Liver (tissue), 9 donors: Measurements from ENCODE around the gene TMBIM1. TPM values are rescaled to one million over a fixed set of nuclear protein-coding genes. Genes with fewer than 3 reads are reported as not detected.

Experiments used
- DNase-seq: peaks from one replicate; pipeline ENCODE4 v3.0.0-alpha.2; 2017; ENCODE audit warnings: low spot score
- H3K27ac ChIP-seq, 2 donors: one replicate each; pipeline ENCODE4 v1.7.0; 2013; ENCODE audit warnings: inconsistent platforms in 2 of 2, low read length in 2 of 2, control low read depth in 1 of 2, low read depth in 1 of 2, mild to moderate bottlenecking in 1 of 2
- H3K27me3 ChIP-seq, 4 donors: one replicate each; pipeline versions ENCODE4 v1.6.1 to v1.7.0; 2013; ENCODE audit warnings: low read length in 3 of 4, inconsistent platforms in 1 of 4, mild to moderate bottlenecking in 1 of 4, moderate library complexity in 1 of 4; ENCODE audit not compliant: control insufficient read depth in 4 of 4, insufficient read depth in 4 of 4
- H3K36me3 ChIP-seq, 4 donors: one replicate each; pipeline versions ENCODE4 v1.6.1 to v1.7.0; 2013; ENCODE audit warnings: low read length in 3 of 4, mild to moderate bottlenecking in 3 of 4, low read depth in 1 of 4, moderate library complexity in 1 of 4; ENCODE audit not compliant: control insufficient read depth in 4 of 4, insufficient read depth in 3 of 4
- H3K4me1 ChIP-seq, 4 donors: one replicate each; pipeline versions ENCODE4 v1.6.1 to v1.7.0; 2013; ENCODE audit warnings: low read length in 3 of 4, mild to moderate bottlenecking in 3 of 4, moderate library complexity in 1 of 4; ENCODE audit not compliant: control insufficient read depth in 4 of 4, insufficient read depth in 4 of 4
- H3K4me3 ChIP-seq, 3 donors: one replicate each; pipeline versions ENCODE4 v1.6.1 to v1.7.0; 2013; ENCODE audit warnings: low read length in 3 of 3, control low read depth in 1 of 3, low read depth in 1 of 3, mild to moderate bottlenecking in 1 of 3
- H3K9ac ChIP-seq, 2 donors: one replicate each; pipeline ENCODE4 v1.7.0; 2013; ENCODE audit warnings: low read length in 2 of 2, mild to moderate bottlenecking in 2 of 2, moderate library complexity in 2 of 2, control low read depth in 1 of 2, low read depth in 1 of 2
- H3K9me3 ChIP-seq, 4 donors: one replicate each; pipeline versions ENCODE4 v1.6.1 to v1.7.0; 2013; ENCODE audit warnings: low read length in 3 of 4; ENCODE audit not compliant: control insufficient read depth in 4 of 4
- CTCF ChIP-seq: fragments of 150-350 bp; IDR thresholded peaks from 2 replicates; pipeline ENCODE4 v1.5.1; 2017; ENCODE audit warnings: improper control_type of control experiment, low read depth, low read length; ENCODE audit not compliant: missing input control
- EGR1 ChIP-seq, 2 donors: IDR thresholded peaks; 2 replicates each; pipeline ENCODE4 v1.6.1; 2016 to 2018; ENCODE audit warnings: antibody characterized with exemption in 2 of 2, low read depth in 2 of 2
- FOXA1 ChIP-seq: IDR thresholded peaks from 2 replicates; pipeline ENCODE4 v1.6.1; 2016; ENCODE audit warnings: antibody characterized with exemption
- FOXA2 ChIP-seq: IDR thresholded peaks from 2 replicates; pipeline ENCODE4 v1.6.1; 2016; ENCODE audit warnings: antibody characterized with exemption
- GABPA ChIP-seq, 2 donors: IDR thresholded peaks in 1 of 2; conservative IDR thresholded peaks in 1 of 2; 2 replicates each; pipeline ENCODE4 v1.6.1; 2016; ENCODE audit warnings: antibody characterized with exemption in 2 of 2, mild to moderate bottlenecking in 1 of 2, moderate library complexity in 1 of 2
- HNF4A ChIP-seq, 2 donors: conservative IDR thresholded peaks; 2 replicates each; pipeline ENCODE4 v1.6.1; 2016; ENCODE audit warnings: antibody characterized with exemption in 2 of 2, mild to moderate bottlenecking in 2 of 2
- HNF4G ChIP-seq: IDR thresholded peaks from 2 replicates; pipeline ENCODE4 v1.6.1; 2016; ENCODE audit warnings: antibody characterized with exemption
- JUND ChIP-seq, 2 donors: IDR thresholded peaks; 2 replicates each; pipeline ENCODE4 v1.6.1; 2016; ENCODE audit warnings: antibody characterized with exemption in 2 of 2
- NR2F2 ChIP-seq: IDR thresholded peaks from 2 replicates; pipeline ENCODE4 v1.6.1; 2016; ENCODE audit warnings: antibody characterized with exemption
- RAD21 ChIP-seq, 2 donors: IDR thresholded peaks; 2 replicates each; pipeline ENCODE4 v1.6.1; 2016; ENCODE audit warnings: antibody characterized with exemption in 2 of 2, mild to moderate bottlenecking in 2 of 2
- RXRA ChIP-seq, 2 donors: IDR thresholded peaks; 2 replicates each; pipeline ENCODE4 v1.6.1; 2017 to 2018; ENCODE audit warnings: antibody characterized with exemption in 2 of 2, mild to moderate bottlenecking in 1 of 2
- SP1 ChIP-seq: IDR thresholded peaks from 2 replicates; pipeline ENCODE4 v1.6.1; 2018; ENCODE audit warnings: antibody characterized with exemption, mild to moderate bottlenecking
- TAF1 ChIP-seq: conservative IDR thresholded peaks from 2 replicates; pipeline ENCODE4 v1.6.1; 2016; ENCODE audit warnings: antibody characterized with exemption, mild to moderate bottlenecking
- YY1 ChIP-seq: IDR thresholded peaks from 2 replicates; pipeline ENCODE4 v1.6.1; 2016; ENCODE audit warnings: antibody characterized with exemption, mild to moderate bottlenecking
- WGBS: extraction: QIAGEN DNeasy Blood & Tissue Kit; methylation state at CpG from one replicate; pipeline ENCODE4 v1.1.7; 2013; 5-methylcytosine and 5-hydroxymethylcytosine counted together
- polyA plus RNA-seq, 2 donors: library from polyadenylated mRNA; stranded (reverse) in 1 of 2; unstranded in 1 of 2; fragments of 200-250 nt in 1 of 2; fragments of >200 nt in 1 of 2; fragmentation: Nextera tagmentation in 1 of 2; extraction: Ambion mirVana in 1 of 2; gene quantifications; one replicate each; pipeline versions ENCODE4 v1.2.1 to v1.2.3, GENCODE V29; 2013 to 2015
- total RNA-seq, 2 donors: library from RNA; depleted of rRNA; stranded (reverse); fragments of >200 nt; gene quantifications; one replicate each; pipeline ENCODE4 v1.2.3, GENCODE V29; 2014
- TF ChIP-seq, protein P1 (sequence below): IDR thresholded peaks from 2 replicates; pipeline ENCODE4 v1.6.1; 2016; ENCODE audit warnings: antibody characterized with exemption
- TF ChIP-seq, protein P2 (sequence below): IDR thresholded peaks from 2 replicates; pipeline ENCODE4 v1.6.1; 2016; ENCODE audit warnings: antibody characterized with exemption
- TF ChIP-seq, protein P3 (sequence below): IDR thresholded peaks from 2 replicates; pipeline ENCODE4 v1.6.1; 2016; ENCODE audit warnings: antibody characterized with exemption
- TF ChIP-seq, protein P4 (sequence below): IDR thresholded peaks from 2 replicates; pipeline ENCODE4 v1.6.1; 2016; ENCODE audit warnings: antibody characterized with exemption, mild to moderate bottlenecking
- donor health status: healthy.
- donor health status: healthy.
- donor health status: healthy.
- donor health status: healthy.
- donor health status: healthy.

TMBIM1 gene
- total and polyA plus RNA-seq, 4 donors: 61.8 to 133 (median 114) TPM

DNA sequence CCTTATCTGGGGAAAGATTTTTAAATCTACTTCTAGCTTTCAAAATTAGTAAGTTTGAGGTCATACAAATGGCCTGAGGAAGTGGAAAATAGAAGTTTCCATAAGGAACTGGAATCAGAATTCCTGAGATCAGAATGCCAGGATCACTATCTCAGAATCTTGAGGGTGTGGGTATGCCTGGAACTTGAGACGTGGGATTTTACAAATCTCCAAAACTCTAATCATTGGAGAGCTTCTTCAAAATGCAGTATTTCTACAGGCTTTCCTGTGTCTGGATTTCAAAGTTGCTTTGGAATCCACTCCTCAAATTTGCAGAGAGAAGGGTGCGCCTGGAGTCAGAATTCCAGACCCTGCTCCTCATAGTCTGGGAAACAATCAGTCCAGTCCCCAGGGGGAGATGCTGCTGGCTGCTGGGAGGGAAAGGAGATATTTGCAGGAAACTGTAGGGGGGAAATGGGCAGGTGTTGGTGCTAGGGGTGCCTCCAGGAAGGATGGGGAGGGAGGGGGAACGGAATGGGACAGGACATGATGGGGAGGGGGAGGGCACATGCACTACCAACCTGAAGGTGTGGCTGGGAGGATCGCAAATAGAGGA lies 33.4 kb upstream of the TMBIM1 start (continued):
- TF ChIP-seq, protein P1, sequence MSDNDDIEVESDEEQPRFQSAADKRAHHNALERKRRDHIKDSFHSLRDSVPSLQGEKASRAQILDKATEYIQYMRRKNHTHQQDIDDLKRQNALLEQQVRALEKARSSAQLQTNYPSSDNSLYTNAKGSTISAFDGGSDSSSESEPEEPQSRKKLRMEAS: no peak
- TF ChIP-seq RAD21 (IDR thresholded peaks at IDR 0.05) (no peak), YY1 (no peak), SP1 (no peak)

DNA sequence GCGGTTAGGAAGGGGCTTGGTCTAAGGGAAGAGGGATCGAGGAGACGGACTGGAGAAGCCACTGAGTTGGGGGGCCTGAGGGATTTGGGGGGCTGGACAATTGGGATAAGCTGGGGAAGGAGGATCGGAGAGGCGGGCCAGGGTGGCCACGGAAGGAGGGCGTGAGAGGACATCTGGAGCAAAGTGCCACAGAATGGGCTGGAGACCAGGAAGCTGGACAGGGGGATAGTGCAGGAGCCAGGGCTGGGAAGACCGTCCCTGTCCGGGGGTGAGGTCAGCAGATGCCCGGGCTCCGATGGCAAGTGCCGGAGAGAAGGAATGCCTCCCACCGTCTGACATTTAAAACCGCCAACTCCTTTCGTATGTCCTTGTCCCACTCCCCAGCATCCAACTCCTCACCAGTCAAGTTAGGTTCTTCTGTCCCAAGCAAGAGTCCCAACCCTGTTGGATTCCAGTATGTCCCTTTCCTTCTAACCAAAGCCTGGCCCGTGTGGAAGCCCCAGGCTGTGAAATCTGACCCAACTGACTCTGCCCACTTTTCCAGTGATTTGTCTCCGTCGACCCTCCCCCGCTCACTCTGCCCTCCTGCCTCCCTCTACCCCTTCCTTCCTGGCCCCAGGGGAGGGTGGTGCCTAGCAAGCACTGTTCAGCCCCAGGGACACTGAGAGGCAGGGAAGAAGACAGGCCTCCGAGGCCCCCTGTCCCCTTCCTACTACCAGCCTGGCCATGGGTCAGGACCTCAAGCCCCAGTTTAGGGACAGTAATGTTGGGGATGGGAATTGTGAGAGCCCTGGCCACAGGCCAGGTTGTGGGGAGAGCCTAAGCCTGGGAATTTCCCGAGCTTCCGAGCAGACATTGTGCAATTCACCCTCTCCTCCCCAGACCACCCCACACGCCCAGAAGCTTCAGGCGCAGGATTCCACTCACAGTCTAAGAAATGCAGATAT lies 31.5 kb upstream of the TMBIM1 start:
- H3K4me1 ChIP-seq: peaks cover 12 to 40% (median 26%) of the 10 kb centered on the region in 4 donors
- H3K27ac ChIP-seq: peak overlapping the region; percentile 86 to 89

More for the DNA sequence above, 31.5 kb upstream of the TMBIM1 start:
- 3% methylated on average over 24 of the region's 24 CpGs for WGBS
- H3K27me3 ChIP-seq: no peaks in the 10 kb centered on the region
- H3K36me3 ChIP-seq: peaks cover 0 to 2% (median under 1%) of the 10 kb centered on the region in 4 donors
- H3K9me3 ChIP-seq: no peaks in the 10 kb centered on the region
- H3K9ac ChIP-seq: peak overlapping the region; percentile 57 to 75
- TF ChIP-seq, protein P2, sequence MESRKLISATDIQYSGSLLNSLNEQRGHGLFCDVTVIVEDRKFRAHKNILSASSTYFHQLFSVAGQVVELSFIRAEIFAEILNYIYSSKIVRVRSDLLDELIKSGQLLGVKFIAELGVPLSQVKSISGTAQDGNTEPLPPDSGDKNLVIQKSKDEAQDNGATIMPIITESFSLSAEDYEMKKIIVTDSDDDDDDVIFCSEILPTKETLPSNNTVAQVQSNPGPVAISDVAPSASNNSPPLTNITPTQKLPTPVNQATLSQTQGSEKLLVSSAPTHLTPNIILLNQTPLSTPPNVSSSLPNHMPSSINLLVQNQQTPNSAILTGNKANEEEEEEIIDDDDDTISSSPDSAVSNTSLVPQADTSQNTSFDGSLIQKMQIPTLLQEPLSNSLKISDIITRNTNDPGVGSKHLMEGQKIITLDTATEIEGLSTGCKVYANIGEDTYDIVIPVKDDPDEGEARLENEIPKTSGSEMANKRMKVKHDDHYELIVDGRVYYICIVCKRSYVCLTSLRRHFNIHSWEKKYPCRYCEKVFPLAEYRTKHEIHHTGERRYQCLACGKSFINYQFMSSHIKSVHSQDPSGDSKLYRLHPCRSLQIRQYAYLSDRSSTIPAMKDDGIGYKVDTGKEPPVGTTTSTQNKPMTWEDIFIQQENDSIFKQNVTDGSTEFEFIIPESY: no peak
- TF ChIP-seq, protein P3, sequence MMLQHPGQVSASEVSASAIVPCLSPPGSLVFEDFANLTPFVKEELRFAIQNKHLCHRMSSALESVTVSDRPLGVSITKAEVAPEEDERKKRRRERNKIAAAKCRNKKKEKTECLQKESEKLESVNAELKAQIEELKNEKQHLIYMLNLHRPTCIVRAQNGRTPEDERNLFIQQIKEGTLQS: no peak
- TF ChIP-seq NR2F2 (peak; percentile 54), HNF4A (conservative IDR thresholded peaks at IDR 0.05) (peak; percentile 45 to 46), FOXA2 (no peak), SP1 (peak; percentile 61), EGR1 (IDR thresholded peaks at IDR 0.05; ENCODE audit: low read depth in 2 of 2) (no peak), JUND (IDR thresholded peaks at IDR 0.05) (peak in 1 of 2 donors; percentile 14), RXRA (IDR thresholded peaks at IDR 0.05) (peak; percentile 57 to 65), GABPA (IDR thresholded peaks at IDR 0.05 in 1 of 2, conservative IDR thresholded peaks at IDR 0.05 in 1 of 2) (no peak), TAF1 (peak; percentile 16), CTCF (no peak), HNF4G (no peak), YY1 (peak; percentile 46), FOXA1 (no peak), RAD21 (IDR thresholded peaks at IDR 0.05) (peak in 1 of 2 donors; percentile 37)
- TF ChIP-seq, protein P4, sequence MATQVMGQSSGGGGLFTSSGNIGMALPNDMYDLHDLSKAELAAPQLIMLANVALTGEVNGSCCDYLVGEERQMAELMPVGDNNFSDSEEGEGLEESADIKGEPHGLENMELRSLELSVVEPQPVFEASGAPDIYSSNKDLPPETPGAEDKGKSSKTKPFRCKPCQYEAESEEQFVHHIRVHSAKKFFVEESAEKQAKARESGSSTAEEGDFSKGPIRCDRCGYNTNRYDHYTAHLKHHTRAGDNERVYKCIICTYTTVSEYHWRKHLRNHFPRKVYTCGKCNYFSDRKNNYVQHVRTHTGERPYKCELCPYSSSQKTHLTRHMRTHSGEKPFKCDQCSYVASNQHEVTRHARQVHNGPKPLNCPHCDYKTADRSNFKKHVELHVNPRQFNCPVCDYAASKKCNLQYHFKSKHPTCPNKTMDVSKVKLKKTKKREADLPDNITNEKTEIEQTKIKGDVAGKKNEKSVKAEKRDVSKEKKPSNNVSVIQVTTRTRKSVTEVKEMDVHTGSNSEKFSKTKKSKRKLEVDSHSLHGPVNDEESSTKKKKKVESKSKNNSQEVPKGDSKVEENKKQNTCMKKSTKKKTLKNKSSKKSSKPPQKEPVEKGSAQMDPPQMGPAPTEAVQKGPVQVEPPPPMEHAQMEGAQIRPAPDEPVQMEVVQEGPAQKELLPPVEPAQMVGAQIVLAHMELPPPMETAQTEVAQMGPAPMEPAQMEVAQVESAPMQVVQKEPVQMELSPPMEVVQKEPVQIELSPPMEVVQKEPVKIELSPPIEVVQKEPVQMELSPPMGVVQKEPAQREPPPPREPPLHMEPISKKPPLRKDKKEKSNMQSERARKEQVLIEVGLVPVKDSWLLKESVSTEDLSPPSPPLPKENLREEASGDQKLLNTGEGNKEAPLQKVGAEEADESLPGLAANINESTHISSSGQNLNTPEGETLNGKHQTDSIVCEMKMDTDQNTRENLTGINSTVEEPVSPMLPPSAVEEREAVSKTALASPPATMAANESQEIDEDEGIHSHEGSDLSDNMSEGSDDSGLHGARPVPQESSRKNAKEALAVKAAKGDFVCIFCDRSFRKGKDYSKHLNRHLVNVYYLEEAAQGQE: peak; percentile 17
- TF ChIP-seq, protein P1: peak; percentile 39
- peak; percentile 62 for DNase-seq
- peak overlapping the region; percentile 76 to 86 (median 77) for H3K4me3 ChIP-seq
